Epithelial cell of alveolus of lung (primary cell): ENCODE results near the gene TASOR. TPM values are rescaled to one million over a fixed set of nuclear protein-coding genes. Genes with fewer than 3 reads are reported as not detected.

Source experiments
- total RNA-seq: library from RNA; depleted of rRNA; stranded (reverse); fragments of >200 nt; gene quantifications from 2 replicates; pipeline ENCODE4 v1.2.1, GENCODE V29; 2015

The TASOR gene, protein sequence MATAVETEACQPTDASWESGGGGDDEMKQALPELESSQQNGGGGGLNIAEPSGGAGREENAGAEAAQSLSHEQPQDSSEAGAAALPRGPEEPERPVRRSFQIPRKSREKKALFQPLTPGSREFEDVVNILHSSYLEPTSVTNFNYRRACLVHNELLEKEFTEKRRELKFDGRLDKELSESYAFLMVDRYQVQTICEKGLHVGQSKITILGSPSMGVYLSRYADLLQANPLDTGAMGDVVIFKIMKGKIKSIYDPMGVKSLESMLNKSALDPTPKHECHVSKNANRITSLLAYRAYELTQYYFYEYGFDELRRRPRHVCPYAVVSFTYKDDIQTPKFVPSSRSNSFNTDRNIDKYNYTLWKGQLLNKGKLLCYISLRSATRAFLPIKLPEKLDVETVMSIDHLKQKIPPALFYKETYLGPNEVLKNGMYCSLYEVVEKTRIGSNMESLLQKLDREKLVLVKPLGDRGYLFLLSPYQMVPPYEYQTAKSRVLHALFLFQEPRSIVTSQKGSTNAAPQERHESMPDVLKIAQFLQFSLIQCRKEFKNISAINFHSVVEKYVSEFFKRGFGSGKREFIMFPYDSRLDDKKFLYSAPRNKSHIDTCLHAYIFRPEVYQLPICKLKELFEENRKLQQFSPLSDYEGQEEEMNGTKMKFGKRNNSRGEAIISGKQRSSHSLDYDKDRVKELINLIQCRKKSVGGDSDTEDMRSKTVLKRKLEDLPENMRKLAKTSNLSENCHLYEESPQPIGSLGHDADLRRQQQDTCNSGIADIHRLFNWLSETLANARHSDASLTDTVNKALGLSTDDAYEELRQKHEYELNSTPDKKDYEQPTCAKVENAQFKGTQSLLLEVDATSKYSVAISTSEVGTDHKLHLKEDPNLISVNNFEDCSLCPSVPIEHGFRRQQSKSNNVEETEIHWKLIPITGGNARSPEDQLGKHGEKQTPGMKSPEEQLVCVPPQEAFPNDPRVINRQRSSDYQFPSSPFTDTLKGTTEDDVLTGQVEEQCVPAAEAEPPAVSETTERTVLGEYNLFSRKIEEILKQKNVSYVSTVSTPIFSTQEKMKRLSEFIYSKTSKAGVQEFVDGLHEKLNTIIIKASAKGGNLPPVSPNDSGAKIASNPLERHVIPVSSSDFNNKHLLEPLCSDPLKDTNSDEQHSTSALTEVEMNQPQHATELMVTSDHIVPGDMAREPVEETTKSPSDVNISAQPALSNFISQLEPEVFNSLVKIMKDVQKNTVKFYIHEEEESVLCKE (N-terminal part only)
- total RNA-seq: 35.2 and 41.2 TPM in 2 replicates

DNA sequence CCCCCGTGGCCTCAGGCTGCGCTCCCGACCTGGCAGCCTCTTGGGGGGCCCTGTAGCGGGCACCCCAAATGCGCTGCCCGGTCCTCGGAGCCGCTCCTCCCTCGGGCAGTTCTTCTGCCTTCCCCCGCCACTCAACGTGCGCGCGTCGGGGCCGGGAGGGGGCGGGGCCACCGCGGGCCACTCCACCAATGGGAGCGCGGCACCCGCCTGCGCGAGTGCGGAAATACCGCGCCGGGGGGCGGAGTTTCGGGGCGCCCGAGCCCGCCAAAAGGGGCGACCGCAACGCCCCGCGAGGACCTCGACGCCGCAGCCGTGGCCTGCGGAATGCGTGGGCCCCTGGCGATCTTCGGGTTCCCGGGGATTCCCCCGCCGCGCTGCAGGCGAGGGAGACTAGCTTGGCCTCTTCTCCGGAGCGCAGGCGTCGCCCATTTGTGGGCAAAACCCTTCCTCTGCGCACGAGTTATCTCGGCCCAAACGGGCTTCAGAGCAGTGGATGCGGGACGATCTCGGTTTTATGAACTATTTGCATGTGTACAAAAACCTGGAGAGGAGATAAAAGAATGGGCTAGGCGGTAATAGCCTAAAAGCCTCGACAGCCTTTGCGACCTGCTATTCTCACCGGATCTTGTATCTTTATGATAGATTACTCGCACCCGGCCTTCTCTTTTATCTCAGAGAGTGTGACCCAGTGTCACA, at the start of gene TASOR:
TASOR (minus strand) TSS at position 144 of the 696 bp plus-strand sequence. CDS start 259 bp downstream, outside the sequence.

Other genes starting within 250 kb of the TASOR start
- gene ERC2, start 214.8 kb downstream of the TASOR start, total RNA-seq: 1.4 TPM in 1 of 2 replicates, not detected in the other
- gene CCDC66, start 126.1 kb downstream of the TASOR start, total RNA-seq: 6.7 and 6.9 TPM in 2 replicates
- gene ARHGEF3, start 118.7 kb upstream of the TASOR start, total RNA-seq: 4.1 and 5.7 TPM in 2 replicates